H9 (cell line): Measurements from ENCODE around the gene ECE1. TPM values are rescaled to one million over a fixed set of nuclear protein-coding genes. Genes with fewer than 3 reads are reported as not detected.

Experiments
- DNase-seq: peaks from one replicate; pipeline ENCODE4 v3.0.0-alpha.2; 2017
- H2AFZ ChIP-seq: one replicate; pipeline ENCODE4 v1.6.1; 2013; ENCODE audit warnings: mild to moderate bottlenecking, low read length, control low read depth, moderate library complexity
- H2AK5ac ChIP-seq: 2 replicates; pipeline ENCODE4 v1.6.1; 2013; ENCODE audit warnings: low read length, control low read depth, mixed read lengths; ENCODE audit not compliant: insufficient read length
- H2BK120ac ChIP-seq: one replicate; pipeline ENCODE4 v1.6.1; 2013; ENCODE audit warnings: low read depth, mild to moderate bottlenecking, low read length, control low read depth, inconsistent platforms; ENCODE audit not compliant: poor library complexity, severe bottlenecking
- H2BK12ac ChIP-seq: 2 replicates; pipeline ENCODE4 v1.6.1; 2013; ENCODE audit warnings: low read length, control low read depth, mixed read lengths, low read depth; ENCODE audit not compliant: insufficient read length
- H2BK15ac ChIP-seq: 2 replicates; pipeline ENCODE4 v1.6.1; 2013; ENCODE audit warnings: low read depth, low read length, control low read depth
- H2BK20ac ChIP-seq: one replicate; pipeline ENCODE4 v1.6.1; 2013; ENCODE audit warnings: low read depth, mild to moderate bottlenecking, low read length, control low read depth, inconsistent platforms; ENCODE audit not compliant: poor library complexity, severe bottlenecking
- H2BK5ac ChIP-seq: 2 replicates; pipeline ENCODE4 v1.6.1; 2013; ENCODE audit warnings: low read length, control low read depth, mixed read lengths; ENCODE audit not compliant: insufficient read length
- H3K14ac ChIP-seq: 2 replicates; pipeline ENCODE4 v1.6.1; 2013; ENCODE audit warnings: low read length, control low read depth; ENCODE audit not compliant: insufficient read depth
- H3K18ac ChIP-seq: 2 replicates; pipeline ENCODE4 v1.6.1; 2013; ENCODE audit warnings: low read depth, mild to moderate bottlenecking, mixed read lengths, low read length, control low read depth; ENCODE audit not compliant: insufficient read length
- H3K23ac ChIP-seq: 2 replicates; pipeline ENCODE4 v1.6.1; 2013; ENCODE audit warnings: low read length, control low read depth, mixed read lengths, low read depth; ENCODE audit not compliant: insufficient read length
- H3K23me2 ChIP-seq: 2 replicates; pipeline ENCODE4 v1.6.1; 2013; ENCODE audit warnings: low read depth, mild to moderate bottlenecking, mixed read lengths, low read length, control low read depth; ENCODE audit not compliant: insufficient read length, poor library complexity, severe bottlenecking
- H3K27ac ChIP-seq: 2 replicates; pipeline ENCODE4 v1.5.1; 2013; ENCODE audit warnings: low read length, control low read depth, mixed read lengths, low read depth; ENCODE audit not compliant: insufficient read length
- H3K27me3 ChIP-seq: 2 replicates; pipeline ENCODE4 v1.6.1; 2013; ENCODE audit warnings: low read length, control low read depth, inconsistent platforms; ENCODE audit not compliant: insufficient read depth
- H3K4ac ChIP-seq: 2 replicates; pipeline ENCODE4 v1.6.1; 2013; ENCODE audit warnings: low read depth, mild to moderate bottlenecking, control low read depth, inconsistent platforms, low read length, moderate library complexity
- H3K4me1 ChIP-seq: 2 replicates; pipeline ENCODE4 v1.6.1; 2013; ENCODE audit warnings: low read length, control low read depth, inconsistent platforms; ENCODE audit not compliant: insufficient read depth
- H3K4me2 ChIP-seq: 2 replicates; pipeline ENCODE4 v1.6.1; 2013; ENCODE audit warnings: low read length, control low read depth, mixed read lengths; ENCODE audit not compliant: insufficient read length, insufficient read depth
- H3K56ac ChIP-seq: 2 replicates; pipeline ENCODE4 v1.6.1; 2013; ENCODE audit warnings: low read depth, mild to moderate bottlenecking, mixed read lengths, low read length, control low read depth; ENCODE audit not compliant: insufficient read length
- H3K79me1 ChIP-seq: 2 replicates; pipeline ENCODE4 v1.6.1; 2013; ENCODE audit warnings: low read depth, mild to moderate bottlenecking, moderate library complexity, low read length, control low read depth, inconsistent platforms; ENCODE audit not compliant: insufficient read depth, poor library complexity, severe bottlenecking
- H3K79me2 ChIP-seq: 2 replicates; pipeline ENCODE4 v1.6.1; 2013; ENCODE audit warnings: low read length, control low read depth, inconsistent platforms; ENCODE audit not compliant: insufficient read depth
- H3K9ac ChIP-seq: 2 replicates; pipeline ENCODE4 v1.6.1; 2013; ENCODE audit warnings: low read length, control low read depth, mixed read lengths; ENCODE audit not compliant: insufficient read length; ENCODE audit errors: extremely low read depth
- H3K9me3 ChIP-seq: one replicate; pipeline ENCODE4 v1.6.1; 2013; ENCODE audit warnings: low read depth, low read length, inconsistent platforms; ENCODE audit not compliant: control insufficient read depth
- H3T11ph ChIP-seq: one replicate; pipeline ENCODE4 v1.6.1; 2013; ENCODE audit warnings: mild to moderate bottlenecking, low read length, control low read depth, inconsistent platforms
- H4K20me1 ChIP-seq: one replicate; pipeline ENCODE4 v1.6.1; 2013; ENCODE audit not compliant: control insufficient read depth, insufficient read length, insufficient read depth
- H4K5ac ChIP-seq: 2 replicates; pipeline ENCODE4 v1.6.1; 2013; ENCODE audit warnings: low read depth, mild to moderate bottlenecking, mixed read lengths, low read length, control low read depth; ENCODE audit not compliant: insufficient read length
- H4K8ac ChIP-seq: replicated peaks from 2 replicates; pipeline ENCODE4 v1.6.1; 2013; ENCODE audit warnings: low read length, control low read depth, mixed read lengths, low read depth; ENCODE audit not compliant: insufficient read length
- H4K91ac ChIP-seq: 2 replicates; pipeline ENCODE4 v1.6.1; 2013; ENCODE audit warnings: low read depth, mild to moderate bottlenecking, moderate library complexity, mixed read lengths, low read length, control low read depth; ENCODE audit not compliant: insufficient read length
- H3K27ac Mint-ChIP-seq, 3 experiments: 2 replicates in 2 of 3; 3 replicates in 1 of 3; pipeline ENCODE4 v1.8.0; 2020 to 2021; ENCODE audit warnings: mixed read lengths in 3 of 3, mild to moderate bottlenecking in 1 of 3, moderate library complexity in 1 of 3
- H3K27me3 Mint-ChIP-seq: 2 replicates; pipeline ENCODE4 v1.8.0; 2021; ENCODE audit warnings: low read depth, mild to moderate bottlenecking, moderate library complexity, mixed read lengths
- H3K36me3 Mint-ChIP-seq, 3 experiments: 2 replicates in 2 of 3; 3 replicates in 1 of 3; pipeline ENCODE4 v1.8.0; 2020 to 2021; ENCODE audit warnings: low read depth in 3 of 3, mixed read lengths in 3 of 3; ENCODE audit not compliant: insufficient read depth in 1 of 3
- H3K4me1 Mint-ChIP-seq, 2 experiments: 2 replicates each; pipeline ENCODE4 v1.8.0; 2020; ENCODE audit warnings: mixed read lengths in 2 of 2
- H3K4me3 Mint-ChIP-seq, 2 experiments: 2 replicates in 1 of 2; 3 replicates in 1 of 2; pipeline ENCODE4 v1.8.0; 2020 to 2021; ENCODE audit warnings: mild to moderate bottlenecking in 2 of 2, mixed read lengths in 2 of 2, moderate library complexity in 1 of 2
- H3K9me3 Mint-ChIP-seq, 2 experiments: 2 replicates in 1 of 2; 3 replicates in 1 of 2; pipeline ENCODE4 v1.8.0; 2020; ENCODE audit warnings: mild to moderate bottlenecking in 2 of 2, mixed read lengths in 2 of 2, moderate library complexity in 1 of 2
- WGBS: extraction: QIAGEN DNeasy Blood & Tissue Kit; methylation state at CpG from one replicate; pipeline ENCODE4 v1.1.7; 2013; ENCODE audit warnings: missing lambda C conversion rate, low lambda C conversion rate, mixed read lengths; ENCODE audit not compliant: insufficient read length; ENCODE audit errors: extremely low coverage; 5-methylcytosine and 5-hydroxymethylcytosine counted together
- total RNA-seq: library from RNA; stranded (reverse); gene quantifications from 2 replicates; pipeline ENCODE4 v1.2.1, GENCODE V29; 2021
- TF ChIP-seq, protein P1 (sequence below): fragments of 200-600 bp; sonication (generic); conservative IDR thresholded peaks from 3 replicates; pipeline ENCODE4 v1.8.0; 2021; ENCODE audit warnings: antibody characterized with exemption, mild to moderate bottlenecking

ECE1 gene
- total RNA-seq, 1 experiment from 2014 or later = 31.1 TPM

DNA sequence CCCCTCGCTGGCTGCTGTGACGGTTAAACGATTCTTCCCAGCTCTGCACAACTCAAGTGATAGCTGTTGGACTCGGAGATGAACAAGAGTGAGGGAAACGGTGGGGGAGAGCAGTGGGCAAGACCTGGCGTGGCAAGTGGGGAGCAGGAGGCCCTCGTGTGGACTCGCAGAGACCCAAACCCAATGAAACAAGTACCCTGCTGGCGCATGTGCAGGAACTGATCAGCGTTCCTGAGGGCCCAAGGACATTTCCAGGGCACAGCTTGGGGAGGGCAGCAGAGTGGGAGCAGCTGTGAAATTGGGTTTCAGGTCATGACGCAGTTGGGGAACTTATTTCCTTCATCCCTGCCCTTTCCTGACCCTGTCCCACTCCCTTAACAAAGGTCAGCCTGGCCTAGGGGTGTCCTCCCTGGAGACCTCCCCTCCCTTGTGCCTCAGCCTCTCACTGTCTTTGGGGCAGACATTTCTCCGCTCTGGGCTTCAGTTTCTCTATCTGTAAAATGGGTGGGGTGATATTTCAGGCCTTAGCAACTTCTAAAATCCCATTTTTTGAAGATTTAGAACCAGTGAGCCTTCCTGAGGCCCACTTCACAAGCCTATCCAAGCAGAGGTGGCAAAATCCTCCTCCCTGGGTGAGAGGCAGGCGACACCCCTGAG, 27.9 kb upstream of the ECE1 start:
- Mint-ChIP-seq H3K27ac (peak overlapping the region; percentile 41 to 62 (median 55); a peak in 5 of 7 replicates), H3K4me1 (peaks cover 67 to 77% of the 10 kb centered on the region in 2 experiments), H3K36me3 (no peaks in the 10 kb centered on the region; a peak in 1 of 7 replicates), H3K27me3 (no peaks in the 10 kb centered on the region), H3K9me3 (no peaks in the 10 kb centered on the region), H3K4me3 (no peak overlapping the region)
- H2AK5ac ChIP-seq = no peak overlapping the region
- H3K23me2 ChIP-seq = no peaks in the 10 kb centered on the region
- no peak overlapping the region for H2BK120ac ChIP-seq
- no peak overlapping the region for H2BK15ac ChIP-seq
- H3K14ac ChIP-seq = peak overlapping the region; percentile 39; the same call in 1 of the 2 replicates
- no peak overlapping the region for H2BK20ac ChIP-seq
- H4K20me1 ChIP-seq = no peaks in the 10 kb centered on the region
- no peak overlapping the region for H3K4ac ChIP-seq
- H3K23ac ChIP-seq = no peak overlapping the region
- no peak overlapping the region for H2BK5ac ChIP-seq
- WGBS = no CpG with 5 or more reads among the region's 13 CpGs
- H3K9ac ChIP-seq = no peak overlapping the region
- no peaks in the 10 kb centered on the region for H3K27me3 ChIP-seq
- H3K79me1 ChIP-seq = no peaks in the 10 kb centered on the region
- H3K18ac ChIP-seq = no peak overlapping the region
- peaks cover 25% of the 10 kb centered on the region; the same call in 1 of the 2 replicates for H3K4me1 ChIP-seq
- no peak overlapping the region for H3K27ac ChIP-seq
- no peak overlapping the region for H4K91ac ChIP-seq
- H3K9me3 ChIP-seq = no peaks in the 10 kb centered on the region
- H2AFZ ChIP-seq = no peak overlapping the region
- TF ChIP-seq, protein P1, sequence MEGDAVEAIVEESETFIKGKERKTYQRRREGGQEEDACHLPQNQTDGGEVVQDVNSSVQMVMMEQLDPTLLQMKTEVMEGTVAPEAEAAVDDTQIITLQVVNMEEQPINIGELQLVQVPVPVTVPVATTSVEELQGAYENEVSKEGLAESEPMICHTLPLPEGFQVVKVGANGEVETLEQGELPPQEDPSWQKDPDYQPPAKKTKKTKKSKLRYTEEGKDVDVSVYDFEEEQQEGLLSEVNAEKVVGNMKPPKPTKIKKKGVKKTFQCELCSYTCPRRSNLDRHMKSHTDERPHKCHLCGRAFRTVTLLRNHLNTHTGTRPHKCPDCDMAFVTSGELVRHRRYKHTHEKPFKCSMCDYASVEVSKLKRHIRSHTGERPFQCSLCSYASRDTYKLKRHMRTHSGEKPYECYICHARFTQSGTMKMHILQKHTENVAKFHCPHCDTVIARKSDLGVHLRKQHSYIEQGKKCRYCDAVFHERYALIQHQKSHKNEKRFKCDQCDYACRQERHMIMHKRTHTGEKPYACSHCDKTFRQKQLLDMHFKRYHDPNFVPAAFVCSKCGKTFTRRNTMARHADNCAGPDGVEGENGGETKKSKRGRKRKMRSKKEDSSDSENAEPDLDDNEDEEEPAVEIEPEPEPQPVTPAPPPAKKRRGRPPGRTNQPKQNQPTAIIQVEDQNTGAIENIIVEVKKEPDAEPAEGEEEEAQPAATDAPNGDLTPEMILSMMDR = no peak
- H4K8ac ChIP-seq = no peak overlapping the region
- no peak overlapping the region for H4K5ac ChIP-seq
- no peaks in the 10 kb centered on the region for H3K79me2 ChIP-seq
- H2BK12ac ChIP-seq = no peak overlapping the region
- no peak overlapping the region for H3K56ac ChIP-seq
- DNase-seq = no peak
- H3K4me2 ChIP-seq = no peak overlapping the region
- no peak overlapping the region for H3T11ph ChIP-seq
